ENCODE results near the gene PLD6. TPM values are rescaled to one million over a fixed set of nuclear protein-coding genes. Genes with fewer than 3 reads are reported as not detected.

PLD6 gene
- total and polyA plus RNA-seq, 8 donors, result 1.1 to 3.0 (median 1.4) TPM; not detected in 2

GRCh38 chr17:17179371-17179827, 26.7 kb downstream of the PLD6 start:
- H3K27me3 ChIP-seq, result no peaks in the 10 kb centered on the region
- TF ChIP-seq CTCF (IDR thresholded peaks at IDR 0.05) (no peak), EP300 (IDR thresholded peaks at IDR 0.05) (no peak), POLR2AphosphoS5 (IDR thresholded peaks at IDR 0.05) (no peak)
- 70 to 88% (median 82%) methylated on average over 2 of the region's 2 CpGs for WGBS, 5 donors
- no peaks in the 10 kb centered on the region for H3K9me3 ChIP-seq
- H3K27ac ChIP-seq, result no peak overlapping the region
- intact Hi-C loops (cut with DNase I; ENCODE audit: low total_unique reads), result no loop called here
- peaks cover 0 to 9% (median under 1%) of the 10 kb centered on the region in 4 donors for H3K4me1 ChIP-seq
- H3K36me3 ChIP-seq, result peaks cover 81 to 100% (median 100%) of the 10 kb centered on the region in 4 donors
- H3K4me3 ChIP-seq, result no peak overlapping the region
- DNase-seq, result no peak

DNA sequence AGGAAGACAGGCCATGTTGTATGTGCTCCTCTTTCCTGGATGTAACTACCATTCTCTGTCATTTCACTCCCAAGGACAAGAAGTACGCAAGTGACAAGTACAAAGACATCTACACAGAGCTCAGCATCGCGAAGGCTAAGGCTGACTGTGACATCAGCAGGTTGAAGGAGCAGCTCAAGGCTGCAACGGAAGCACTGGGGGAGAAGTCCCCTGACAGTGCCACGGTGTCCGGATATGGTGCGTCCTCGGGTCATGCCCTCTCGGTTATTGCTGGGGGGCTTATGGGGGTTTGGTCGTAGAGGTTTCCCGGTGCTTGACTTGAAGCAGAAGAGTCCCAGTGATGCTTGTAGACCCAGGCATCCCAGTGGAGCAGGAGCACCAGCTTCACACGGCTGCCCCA, 29.0 kb downstream of the PLD6 start:
- peaks cover 97 to 100% (median 100%) of the 10 kb centered on the region in 4 donors for H3K36me3 ChIP-seq
- H3K4me3 ChIP-seq, result no peak overlapping the region
- intact Hi-C loops (cut with DNase I; ENCODE audit: low total_unique reads), result no loop called here
- H3K9me3 ChIP-seq, result no peaks in the 10 kb centered on the region
- no peak for DNase-seq
- H3K27ac ChIP-seq, result no peak overlapping the region
- no peaks in the 10 kb centered on the region for H3K4me1 ChIP-seq
- TF ChIP-seq CTCF (IDR thresholded peaks at IDR 0.05) (no peak), POLR2A (IDR thresholded peaks at IDR 0.05) (no peak), POLR2AphosphoS5 (IDR thresholded peaks at IDR 0.05) (no peak), EP300 (IDR thresholded peaks at IDR 0.05) (no peak)
- no peaks in the 10 kb centered on the region for H3K27me3 ChIP-seq
- 94 to 98% (median 96%) methylated on average over 9 to 12 of the region's 12 CpGs for WGBS, 5 donors

DNA sequence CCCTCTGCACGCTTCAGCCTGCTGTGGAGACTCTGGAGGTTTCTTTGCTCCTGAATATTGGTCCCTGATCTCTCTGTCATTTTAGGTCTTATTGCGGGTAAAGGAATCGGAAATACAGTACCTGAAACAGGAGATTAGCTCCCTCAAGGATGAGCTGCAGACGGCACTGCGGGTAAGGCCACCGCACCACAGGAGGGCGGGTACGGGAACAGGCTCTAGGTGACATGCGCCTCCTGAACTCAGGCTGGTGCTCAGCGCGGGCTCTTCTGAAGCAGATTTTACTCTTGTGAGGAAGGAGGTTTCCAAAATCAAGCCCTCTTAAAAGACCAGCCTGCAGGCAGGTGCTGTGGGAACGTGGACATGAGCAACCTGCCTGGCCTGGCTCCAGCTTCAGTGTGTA, 29.8 kb downstream of the PLD6 start:
- intact Hi-C loops (cut with DNase I; ENCODE audit: low total_unique reads), result no loop called here
- no peaks in the 10 kb centered on the region for H3K27me3 ChIP-seq
- no peak overlapping the region for H3K4me3 ChIP-seq
- no peak for DNase-seq
- 90 to 94% (median 93%) methylated on average over 12 of the region's 12 CpGs for WGBS, 5 donors
- TF ChIP-seq CTCF (IDR thresholded peaks at IDR 0.05), result no peak
- TF ChIP-seq EP300 (IDR thresholded peaks at IDR 0.05), result no peak
- no peak for TF ChIP-seq POLR2AphosphoS5 (IDR thresholded peaks at IDR 0.05)
- no peak for TF ChIP-seq POLR2A (IDR thresholded peaks at IDR 0.05)
- peaks cover 97 to 100% (median 100%) of the 10 kb centered on the region in 4 donors for H3K36me3 ChIP-seq
- no peaks in the 10 kb centered on the region for H3K9me3 ChIP-seq
- H3K4me1 ChIP-seq, result no peaks in the 10 kb centered on the region
- no peak overlapping the region for H3K27ac ChIP-seq

- 79 to 88% (median 80%) methylated on average over 9 to 12 of the region's 12 CpGs for WGBS, 5 donors
- H3K36me3 ChIP-seq, result peaks cover 95 to 100% (median 100%) of the 10 kb centered on the region in 4 donors
- no peaks in the 10 kb centered on the region for H3K4me1 ChIP-seq
- intact Hi-C loops (cut with DNase I; ENCODE audit: low total_unique reads), result no loop called here
- H3K4me3 ChIP-seq, result no peak overlapping the region
- no peaks in the 10 kb centered on the region for H3K27me3 ChIP-seq
- no peak overlapping the region for H3K27ac ChIP-seq
- no peak for DNase-seq
- TF ChIP-seq CTCF (IDR thresholded peaks at IDR 0.05), result no peak
- no peak for TF ChIP-seq EP300 (IDR thresholded peaks at IDR 0.05)
- no peak for TF ChIP-seq POLR2A (IDR thresholded peaks at IDR 0.05)
- H3K9me3 ChIP-seq, result no peaks in the 10 kb centered on the region
Measured at GRCh38 chr17:17175917-17176316, 30.2 kb downstream of the PLD6 start.
